SK-N-SH treated with all-trans-retinoic acid at 6 μM for 48 hours (cell line): ENCODE measurements around the gene CCDC190.
A peak's percentile ranks its signal among the peaks of the same experiment; 100 is the strongest.

Source experiments
- BACH2 ChIP-seq: fragments of 250-450 bp; sonication (Bioruptor Pico); IDR thresholded peaks from 2 replicates; pipeline ENCODE4 v1.9.0; 2021; ENCODE audit warnings: mild to moderate bottlenecking, borderline replicate concordance
- GLIS3 ChIP-seq: fragments of 250-450 bp; sonication (Bioruptor Pico); IDR thresholded peaks from 2 replicates; pipeline ENCODE4 v1.5.0; 2020; ENCODE audit warnings: mild to moderate bottlenecking, moderate library complexity
- RARB ChIP-seq: fragments of 250-450 bp; sonication (Bioruptor Pico); IDR thresholded peaks from 2 replicates; pipeline ENCODE4 v1.8.0; 2021; ENCODE audit warnings: mild to moderate bottlenecking, moderate library complexity
- ZC3H10 ChIP-seq: fragments of 250-450 bp; sonication (Bioruptor Pico); IDR thresholded peaks from 2 replicates; pipeline ENCODE4 v1.5.1; 2021; ENCODE audit warnings: mild to moderate bottlenecking, moderate library complexity
- ZFP3 ChIP-seq: fragments of 250-450 bp; sonication (Bioruptor Pico); IDR thresholded peaks from 2 replicates; pipeline ENCODE4 v1.5.0; 2020; ENCODE audit warnings: mild to moderate bottlenecking, moderate library complexity
- ZFP30 ChIP-seq: fragments of 450-650 bp; formaldehyde crosslinking; IDR thresholded peaks from 2 replicates; pipeline ENCODE4 v1.5.0; 2022; ENCODE audit warnings: mild to moderate bottlenecking, moderate library complexity
- TF ChIP-seq, protein P1 (sequence below): fragments of 250-450 bp; sonication (Bioruptor Pico); IDR thresholded peaks from 2 replicates; pipeline ENCODE4 v1.5.1; 2020; ENCODE audit warnings: low read depth, mild to moderate bottlenecking, moderate library complexity

DNA sequence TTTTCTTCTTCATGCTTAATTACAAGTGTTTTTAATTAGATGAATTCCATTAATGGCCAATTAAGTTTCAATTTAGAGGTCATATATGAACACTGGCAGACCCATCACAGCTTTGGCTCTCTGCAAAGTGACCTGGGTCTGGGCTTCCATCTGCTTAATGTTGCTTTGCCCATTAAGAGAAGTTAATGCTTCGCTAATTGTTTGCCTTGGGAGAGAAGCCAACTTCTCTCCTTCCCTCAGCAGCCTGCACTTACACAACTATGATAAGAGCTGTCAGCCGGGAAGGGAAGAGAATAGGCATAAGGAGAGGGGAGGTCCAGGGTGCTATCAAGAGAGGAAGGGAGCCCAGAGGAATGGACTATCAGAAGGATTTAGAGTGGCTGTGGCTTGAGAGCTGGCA lies 29.0 kb upstream of the CCDC190 start:
- TF ChIP-seq ZFP30 (CRISPR knock-in tag) (peak; percentile 43; the same call in 1 of the 2 replicates), BACH2 (CRISPR knock-in tag) (no peak), RARB (CRISPR knock-in tag) (peak; percentile 16; the same call in 1 of the 2 replicates), GLIS3 (CRISPR knock-in tag) (peak; percentile 97), ZC3H10 (CRISPR knock-in tag) (peak; percentile 78; the same call in 1 of the 2 replicates), ZFP3 (CRISPR knock-in tag) (peak; percentile 76)
- TF ChIP-seq, protein P1, sequence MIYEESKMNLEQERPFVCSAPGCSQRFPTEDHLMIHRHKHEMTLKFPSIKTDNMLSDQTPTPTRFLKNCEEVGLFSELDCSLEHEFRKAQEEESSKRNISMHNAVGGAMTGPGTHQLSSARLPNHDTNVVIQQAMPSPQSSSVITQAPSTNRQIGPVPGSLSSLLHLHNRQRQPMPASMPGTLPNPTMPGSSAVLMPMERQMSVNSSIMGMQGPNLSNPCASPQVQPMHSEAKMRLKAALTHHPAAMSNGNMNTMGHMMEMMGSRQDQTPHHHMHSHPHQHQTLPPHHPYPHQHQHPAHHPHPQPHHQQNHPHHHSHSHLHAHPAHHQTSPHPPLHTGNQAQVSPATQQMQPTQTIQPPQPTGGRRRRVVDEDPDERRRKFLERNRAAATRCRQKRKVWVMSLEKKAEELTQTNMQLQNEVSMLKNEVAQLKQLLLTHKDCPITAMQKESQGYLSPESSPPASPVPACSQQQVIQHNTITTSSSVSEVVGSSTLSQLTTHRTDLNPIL (CRISPR knock-in tag), result peak; percentile 95
